Measurements from ENCODE around the gene PDCL2.

The PDCL2 gene, protein sequence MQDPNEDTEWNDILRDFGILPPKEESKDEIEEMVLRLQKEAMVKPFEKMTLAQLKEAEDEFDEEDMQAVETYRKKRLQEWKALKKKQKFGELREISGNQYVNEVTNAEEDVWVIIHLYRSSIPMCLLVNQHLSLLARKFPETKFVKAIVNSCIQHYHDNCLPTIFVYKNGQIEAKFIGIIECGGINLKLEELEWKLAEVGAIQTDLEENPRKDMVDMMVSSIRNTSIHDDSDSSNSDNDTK

GRCh38 chr4:55592014-55592413 lies at the start of gene PDCL2:
Gene PDCL2 (minus strand): TSS chr4:55592245. CDS start chr4:55592109, 136 bp downstream.
- H3K4me1 ChIP-seq (ENCODE audit: insufficient read depth, insufficient read length): no peaks in the 10 kb centered on the region
- H3K4me3 ChIP-seq (ENCODE audit: insufficient read length, low read depth): no peak within 1 kb of the TSS
- TF ChIP-seq YY1 (IDR thresholded peaks at IDR 0.05; ENCODE audit: insufficient read depth, insufficient read length) (no peak), ZNF274 (IDR thresholded peaks at IDR 0.05; ENCODE audit: low read depth, low read length) (no peak), SUZ12 (IDR thresholded peaks at IDR 0.05; ENCODE audit: extremely low read depth, insufficient read depth, insufficient read length) (no peak)
- H3K9ac ChIP-seq (ENCODE audit: insufficient read length, low read depth): no peak within 1 kb of the TSS
- peaks cover 4% of the 10 kb centered on the region; the same call in 1 of the 2 replicates for H3K9me3 ChIP-seq (ENCODE audit: insufficient read depth, low read length)
- no peak for DNase-seq (ENCODE audit: low read depth, low spot score)
- no peaks in the 10 kb centered on the region for H3K36me3 ChIP-seq (ENCODE audit: insufficient read depth, insufficient read length, low read length)
- no peaks in the 10 kb centered on the region for H3K27me3 ChIP-seq (ENCODE audit: insufficient read depth, insufficient read length)

DNA sequence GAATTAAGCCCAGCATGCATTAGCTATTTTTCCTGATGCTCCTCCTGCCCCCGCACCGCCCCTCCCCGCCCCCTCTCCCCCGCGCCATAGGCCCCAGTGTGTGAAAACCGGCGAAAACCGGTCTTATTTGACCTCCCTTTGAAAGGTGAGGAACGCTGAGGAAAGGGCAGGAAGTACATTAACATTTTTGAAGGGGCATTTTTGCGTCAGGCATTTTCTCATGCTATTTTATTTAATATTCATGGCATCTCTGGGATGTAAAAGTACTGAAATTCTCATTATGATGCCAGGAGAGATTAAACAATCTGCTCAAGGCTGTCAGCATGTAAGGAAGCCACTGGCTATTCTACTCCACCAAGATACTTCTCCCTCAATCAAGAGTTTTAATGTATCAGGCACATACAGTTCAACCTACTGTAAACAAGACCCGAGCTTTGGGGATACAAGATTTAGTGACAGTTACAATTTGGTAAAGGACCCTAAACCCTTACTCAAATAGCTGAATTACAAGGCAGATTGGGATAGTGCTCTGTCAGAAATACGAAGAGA lies 45.3 kb upstream of the PDCL2 start:
- Histone ChIP-seq H3K4me3 (ENCODE audit: insufficient read length, low read depth) (peak overlapping the region; percentile 55), H3K36me3 (ENCODE audit: insufficient read depth, insufficient read length, low read length) (no peaks in the 10 kb centered on the region), H3K9me3 (ENCODE audit: insufficient read depth, low read length) (no peaks in the 10 kb centered on the region), H3K4me1 (ENCODE audit: insufficient read depth, insufficient read length) (no peaks in the 10 kb centered on the region), H3K9ac (ENCODE audit: insufficient read length, low read depth) (no peak overlapping the region), H3K27me3 (ENCODE audit: insufficient read depth, insufficient read length) (peaks cover 33% of the 10 kb centered on the region)
- TF ChIP-seq YY1 (IDR thresholded peaks at IDR 0.05; ENCODE audit: insufficient read depth, insufficient read length): no peak
- TF ChIP-seq SUZ12 (IDR thresholded peaks at IDR 0.05; ENCODE audit: extremely low read depth, insufficient read depth, insufficient read length): no peak
- TF ChIP-seq ZNF274 (IDR thresholded peaks at IDR 0.05; ENCODE audit: low read depth, low read length): no peak
- DNase-seq (ENCODE audit: low read depth, low spot score): no peak

DNA sequence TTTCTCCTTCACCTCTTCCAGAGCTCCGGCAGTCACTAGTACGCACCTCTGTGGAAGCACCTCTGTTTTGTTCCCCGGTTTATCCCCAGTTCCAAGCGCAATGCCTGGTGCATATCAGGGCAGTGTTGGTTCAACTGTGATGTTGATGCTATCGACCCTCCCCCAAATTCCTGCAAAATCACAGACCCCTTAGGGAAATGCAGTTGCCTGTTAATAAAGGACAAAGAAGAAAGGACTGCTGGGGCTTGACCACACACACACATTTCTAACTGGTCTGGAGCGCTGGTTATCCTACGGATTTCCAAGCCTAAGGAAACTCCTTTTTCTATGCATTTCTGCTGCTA lies 44.6 kb upstream of the PDCL2 start:
- H3K9me3 ChIP-seq (ENCODE audit: insufficient read depth, low read length): no peaks in the 10 kb centered on the region
- no peak for DNase-seq (ENCODE audit: low read depth, low spot score)
- peaks cover 33% of the 10 kb centered on the region for H3K27me3 ChIP-seq (ENCODE audit: insufficient read depth, insufficient read length)
- H3K4me3 ChIP-seq (ENCODE audit: insufficient read length, low read depth): peak overlapping the region; percentile 55
- no peak for TF ChIP-seq SUZ12 (IDR thresholded peaks at IDR 0.05; ENCODE audit: extremely low read depth, insufficient read depth, insufficient read length)
- TF ChIP-seq ZNF274 (IDR thresholded peaks at IDR 0.05; ENCODE audit: low read depth, low read length): no peak
- TF ChIP-seq YY1 (IDR thresholded peaks at IDR 0.05; ENCODE audit: insufficient read depth, insufficient read length): no peak
- H3K4me1 ChIP-seq (ENCODE audit: insufficient read depth, insufficient read length): no peaks in the 10 kb centered on the region
- peak overlapping the region; percentile 70 for H3K9ac ChIP-seq (ENCODE audit: insufficient read length, low read depth)
- no peaks in the 10 kb centered on the region for H3K36me3 ChIP-seq (ENCODE audit: insufficient read depth, insufficient read length, low read length)

GRCh38 chr4:55635741-55636655 lies 44.0 kb upstream of the PDCL2 start, which contains the start of gene NMU:
Gene NMU (minus strand): TSS chr4:55636298. CDS start chr4:55636192, 106 bp downstream.
- H3K9ac ChIP-seq (ENCODE audit: insufficient read length, low read depth): peak within 1 kb of the TSS; percentile 70
- H3K4me1 ChIP-seq (ENCODE audit: insufficient read depth, insufficient read length): no peaks in the 10 kb centered on the region
- peaks cover 33% of the 10 kb centered on the region for H3K27me3 ChIP-seq (ENCODE audit: insufficient read depth, insufficient read length)
- H3K9me3 ChIP-seq (ENCODE audit: insufficient read depth, low read length): no peaks in the 10 kb centered on the region
- DNase-seq (ENCODE audit: low read depth, low spot score): no peak
- no peaks in the 10 kb centered on the region for H3K36me3 ChIP-seq (ENCODE audit: insufficient read depth, insufficient read length, low read length)
- peak within 1 kb of the TSS; percentile 55 for H3K4me3 ChIP-seq (ENCODE audit: insufficient read length, low read depth)
- TF ChIP-seq SUZ12 (IDR thresholded peaks at IDR 0.05; ENCODE audit: extremely low read depth, insufficient read depth, insufficient read length) (no peak), YY1 (IDR thresholded peaks at IDR 0.05; ENCODE audit: insufficient read depth, insufficient read length) (no peak), ZNF274 (IDR thresholded peaks at IDR 0.05; ENCODE audit: low read depth, low read length) (no peak)

- Histone ChIP-seq H3K27me3 (ENCODE audit: insufficient read depth, insufficient read length) (peaks cover 33% of the 10 kb centered on the region), H3K9me3 (ENCODE audit: insufficient read depth, low read length) (no peaks in the 10 kb centered on the region), H3K36me3 (ENCODE audit: insufficient read depth, insufficient read length, low read length) (no peaks in the 10 kb centered on the region), H3K9ac (ENCODE audit: insufficient read length, low read depth) (peak overlapping the region; percentile 70), H3K4me3 (ENCODE audit: insufficient read length, low read depth) (peak overlapping the region; percentile 55), H3K4me1 (ENCODE audit: insufficient read depth, insufficient read length) (no peaks in the 10 kb centered on the region)
- DNase-seq (ENCODE audit: low read depth, low spot score): no peak
- TF ChIP-seq ZNF274 (IDR thresholded peaks at IDR 0.05; ENCODE audit: low read depth, low read length) (no peak), SUZ12 (IDR thresholded peaks at IDR 0.05; ENCODE audit: extremely low read depth, insufficient read depth, insufficient read length) (no peak), YY1 (IDR thresholded peaks at IDR 0.05; ENCODE audit: insufficient read depth, insufficient read length) (no peak)
These were observed 43.2 kb upstream of the PDCL2 start for GRCh38 chr4:55635282-55635681.

GRCh38 chr4:55634417-55635128 lies 42.5 kb upstream of the PDCL2 start:
- Histone ChIP-seq H3K9ac (ENCODE audit: insufficient read length, low read depth) (no peak overlapping the region), H3K36me3 (ENCODE audit: insufficient read depth, insufficient read length, low read length) (no peaks in the 10 kb centered on the region), H3K4me3 (ENCODE audit: insufficient read length, low read depth) (no peak overlapping the region), H3K4me1 (ENCODE audit: insufficient read depth, insufficient read length) (no peaks in the 10 kb centered on the region), H3K27me3 (ENCODE audit: insufficient read depth, insufficient read length) (peaks cover 33% of the 10 kb centered on the region), H3K9me3 (ENCODE audit: insufficient read depth, low read length) (no peaks in the 10 kb centered on the region)
- TF ChIP-seq YY1 (IDR thresholded peaks at IDR 0.05; ENCODE audit: insufficient read depth, insufficient read length) (no peak), SUZ12 (IDR thresholded peaks at IDR 0.05; ENCODE audit: extremely low read depth, insufficient read depth, insufficient read length) (no peak), ZNF274 (IDR thresholded peaks at IDR 0.05; ENCODE audit: low read depth, low read length) (no peak)
- DNase-seq (ENCODE audit: low read depth, low spot score): no peak
